Measurements from ENCODE around the gene GSK3B. TPM values are rescaled to one million over a fixed set of nuclear protein-coding genes. Genes with fewer than 3 reads are reported as not detected.

Gene GSK3B
- total RNA-seq, 1 experiment from 2014 or later: 56.6 TPM

GRCh38 chr3:119884161-119884557 is 210.1 kb downstream of the GSK3B start:
- Histone ChIP-seq H3K36me3 (ENCODE audit: insufficient read depth, low read length, poor library complexity, severe bottlenecking) (peaks cover 2% of the 10 kb centered on the region), H3K4me3 (ENCODE audit: low read depth, low read length, poor library complexity, severe bottlenecking) (no peak overlapping the region), H3K9me3 (ENCODE audit: low read depth, low read length, poor library complexity, severe bottlenecking) (peaks cover 11% of the 10 kb centered on the region), H3K4me1 (ENCODE audit: insufficient read depth, low read length, poor library complexity, severe bottlenecking) (no peaks in the 10 kb centered on the region), H3K27ac (ENCODE audit: low read depth, low read length, poor library complexity, severe bottlenecking) (no peak overlapping the region), H3K27me3 (replicated peaks; ENCODE audit: insufficient read depth, low read depth, low read length, poor library complexity) (no peaks in the 10 kb centered on the region)
- BruUV-seq (replicated peaks): no TSS peak
- CTCF ChIA-PET: no interaction called here
- no peak for DNase-seq (ENCODE audit: low spot score)
- POLR2A ChIA-PET (ENCODE audit: low non-redundant PET): no interaction called here
- intact Hi-C loops (cut with micrococcal nuclease; ENCODE audit: unreplicated experiment): no loop called here
- TF ChIP-seq EZH2 (IDR thresholded peaks at IDR 0.05; ENCODE audit: borderline replicate concordance, low read depth, low read length, poor library complexity, severe bottlenecking): no peak
- no peak for TF ChIP-seq CTCF (conservative IDR thresholded peaks at IDR 0.05; ENCODE audit: low read depth, low read length)

- intact Hi-C loops (cut with micrococcal nuclease; ENCODE audit: unreplicated experiment): no loop called here
- Histone ChIP-seq H3K4me1 (ENCODE audit: insufficient read depth, low read length, poor library complexity, severe bottlenecking) (no peaks in the 10 kb centered on the region), H3K9me3 (ENCODE audit: low read depth, low read length, poor library complexity, severe bottlenecking) (peaks cover 5% of the 10 kb centered on the region), H3K27me3 (replicated peaks; ENCODE audit: insufficient read depth, low read depth, low read length, poor library complexity) (no peaks in the 10 kb centered on the region), H3K27ac (ENCODE audit: low read depth, low read length, poor library complexity, severe bottlenecking) (no peak overlapping the region), H3K36me3 (ENCODE audit: insufficient read depth, low read length, poor library complexity, severe bottlenecking) (no peaks in the 10 kb centered on the region), H3K4me3 (ENCODE audit: low read depth, low read length, poor library complexity, severe bottlenecking) (no peak overlapping the region)
- CTCF ChIA-PET: no interaction called here
- BruUV-seq (replicated peaks): no TSS peak
- POLR2A ChIA-PET (ENCODE audit: low non-redundant PET): no interaction called here
- TF ChIP-seq CTCF (conservative IDR thresholded peaks at IDR 0.05; ENCODE audit: low read depth, low read length) (no peak), EZH2 (IDR thresholded peaks at IDR 0.05; ENCODE audit: borderline replicate concordance, low read depth, low read length, poor library complexity, severe bottlenecking) (no peak)
- no peak for DNase-seq (ENCODE audit: low spot score)
Measured at GRCh38 chr3:119883461-119884160, 210.6 kb downstream of the GSK3B start.

GRCh38 chr3:119880966-119881365 is 213.3 kb downstream of the GSK3B start:
- H3K9me3 ChIP-seq (ENCODE audit: low read depth, low read length, poor library complexity, severe bottlenecking): no peaks in the 10 kb centered on the region
- no peak for DNase-seq (ENCODE audit: low spot score)
- ChIA-PET CTCF (no interaction called here), POLR2A (ENCODE audit: low non-redundant PET) (interaction anchor here (0.6 kb wide), 1 partner anchor 185 kb away, joined by 3 read pairs; no protein-coding TSS in a partner anchor)
- no peaks in the 10 kb centered on the region for H3K4me1 ChIP-seq (ENCODE audit: insufficient read depth, low read length, poor library complexity, severe bottlenecking)
- H3K27me3 ChIP-seq (replicated peaks; ENCODE audit: insufficient read depth, low read depth, low read length, poor library complexity): no peaks in the 10 kb centered on the region
- intact Hi-C loops (cut with micrococcal nuclease; ENCODE audit: unreplicated experiment): no loop called here
- H3K36me3 ChIP-seq (ENCODE audit: insufficient read depth, low read length, poor library complexity, severe bottlenecking): no peaks in the 10 kb centered on the region
- H3K4me3 ChIP-seq (ENCODE audit: low read depth, low read length, poor library complexity, severe bottlenecking): no peak overlapping the region
- H3K27ac ChIP-seq (ENCODE audit: low read depth, low read length, poor library complexity, severe bottlenecking): no peak overlapping the region
- no TSS peak for BruUV-seq (replicated peaks)
- TF ChIP-seq CTCF (conservative IDR thresholded peaks at IDR 0.05; ENCODE audit: low read depth, low read length) (no peak), EZH2 (IDR thresholded peaks at IDR 0.05; ENCODE audit: borderline replicate concordance, low read depth, low read length, poor library complexity, severe bottlenecking) (no peak)
